OCI-LY7 (cell line): ENCODE data around the gene ABCA4.

ENCODE experiments used
- CTCF ChIP-seq: fragments of 200-600 bp; sonication (generic); conservative IDR thresholded peaks from 2 replicates; pipeline ENCODE4 v1.5.1; 2014; ENCODE audit warnings: mild to moderate bottlenecking, antibody characterized with exemption, low read length, moderate library complexity, mixed read lengths
- EZH2phosphoT487 ChIP-seq: fragments of 200-600 bp; sonication (generic); IDR thresholded peaks from 2 replicates; pipeline ENCODE4 v1.6.1; 2018; ENCODE audit warnings: low read depth, borderline replicate concordance, mild to moderate bottlenecking, mixed run types, antibody characterized with exemption, low read length, moderate library complexity, mixed read lengths

- TF ChIP-seq CTCF (no peak), EZH2phosphoT487 (no peak)
Observed at GRCh38 chr1:94000510-94001282, 120.3 kb downstream of the ABCA4 start.
